DLD1 (cell line): ENCODE measurements around the gene IL10.

Experiments used
- in situ Hi-C: cut with HindIII; loops from 2 replicates; pipeline ENCODE4 v1.10.0; 2017; ENCODE audit warnings: low sequenced_read_pairs

IL10 gene

GRCh38 chr1:206772243-206772937 is at the start of gene IL10:
Gene IL10, minus strand, starts transcription at chr1:206772494. Its CDS starts 59 bp downstream, at chr1:206772435.
- in situ Hi-C loops = no loop called here

DNA sequence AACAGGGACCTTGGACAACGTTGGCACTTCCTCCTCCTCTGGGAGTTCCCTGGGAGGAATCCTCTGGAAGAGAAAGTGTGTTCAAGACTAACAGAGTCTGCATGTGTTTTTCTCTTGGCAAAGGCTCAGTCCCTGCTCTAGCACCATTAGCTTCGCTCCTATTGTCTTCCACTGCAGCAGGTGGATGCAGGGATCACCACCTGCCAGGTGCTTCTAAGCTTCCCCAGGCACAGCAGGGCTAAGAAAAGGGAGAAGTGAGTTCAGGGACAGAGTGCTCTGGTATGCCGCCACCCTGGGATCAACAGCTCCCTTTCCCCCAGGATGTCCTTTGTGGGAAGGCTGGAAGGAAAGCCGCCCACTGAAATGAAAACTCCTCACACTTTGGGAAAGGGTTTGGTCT is 49.2 kb upstream of the IL10 start:
- in situ Hi-C loops = no loop called here

DNA sequence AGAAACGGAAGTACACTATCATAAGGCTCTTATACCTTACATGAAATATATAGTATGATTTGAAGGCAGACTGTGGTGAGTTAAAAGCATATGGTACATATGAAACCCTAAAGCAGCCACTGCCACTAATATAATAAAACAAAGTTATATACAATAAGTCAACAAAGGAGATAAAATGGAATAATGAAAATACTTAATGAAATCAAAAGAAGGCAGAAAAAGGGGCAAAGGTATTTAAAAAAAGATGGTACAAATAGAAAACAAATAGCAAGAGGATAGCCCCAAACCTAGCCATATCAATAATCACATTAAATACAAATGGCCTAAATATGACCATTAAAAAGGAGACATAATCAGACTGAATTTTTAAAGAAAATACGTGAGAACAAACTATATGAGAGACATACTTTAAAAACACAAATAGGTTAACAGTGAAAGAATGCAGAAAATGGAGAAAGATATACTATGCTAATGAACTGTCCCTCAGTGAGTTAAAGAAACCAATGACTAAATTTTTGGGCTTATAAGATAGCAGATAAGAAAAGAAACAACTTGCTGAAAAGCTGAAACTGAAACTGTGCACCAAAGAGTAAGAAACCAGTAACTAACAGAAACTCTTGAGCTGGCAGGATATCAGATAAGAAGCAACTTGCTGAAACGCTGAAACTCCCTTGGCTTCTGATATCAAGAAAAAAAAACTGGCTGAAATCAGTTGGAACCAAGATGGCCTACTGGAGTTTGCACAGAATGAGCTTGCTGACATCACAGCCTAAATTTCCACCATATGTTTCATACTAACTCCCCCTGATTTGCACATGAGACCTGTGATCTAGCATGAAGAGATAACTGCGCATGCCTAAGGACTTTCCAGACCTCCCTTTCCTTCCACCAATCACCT is 44.3 kb upstream of the IL10 start:
- in situ Hi-C loops = no loop called here

DNA sequence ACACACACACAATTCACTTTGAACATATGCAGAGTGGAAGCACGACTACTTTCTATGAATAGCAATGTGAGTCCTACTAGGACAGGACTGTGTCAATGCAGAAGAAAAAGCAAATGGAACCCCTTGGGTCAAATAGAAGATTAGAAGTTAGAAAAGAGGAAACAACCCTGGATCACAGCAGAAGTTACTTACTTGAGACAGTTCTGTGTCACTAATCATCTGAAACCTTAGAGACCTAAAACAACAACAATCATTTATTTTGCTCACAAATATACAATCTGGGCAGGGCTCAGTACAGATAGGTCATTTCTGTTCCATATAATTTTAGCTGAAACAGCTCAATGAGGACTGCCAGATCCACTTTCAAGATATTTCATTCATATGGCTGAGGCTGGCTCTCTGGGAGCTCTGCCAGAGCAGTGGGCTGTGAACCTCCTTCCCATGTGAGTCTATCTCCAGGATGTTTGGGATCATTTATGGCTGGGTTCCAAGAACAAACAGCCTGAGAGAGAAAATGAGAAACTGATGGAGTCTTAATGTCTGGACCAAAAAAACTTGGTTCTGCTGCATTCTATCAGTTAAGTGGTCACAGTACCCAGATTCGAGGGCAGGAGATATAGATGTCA is 42.5 kb upstream of the IL10 start:
- in situ Hi-C loops = no loop called here

- in situ Hi-C loops = no loop called here
Measured at GRCh38 chr1:206812471-206812870, 40.2 kb upstream of the IL10 start.

DNA sequence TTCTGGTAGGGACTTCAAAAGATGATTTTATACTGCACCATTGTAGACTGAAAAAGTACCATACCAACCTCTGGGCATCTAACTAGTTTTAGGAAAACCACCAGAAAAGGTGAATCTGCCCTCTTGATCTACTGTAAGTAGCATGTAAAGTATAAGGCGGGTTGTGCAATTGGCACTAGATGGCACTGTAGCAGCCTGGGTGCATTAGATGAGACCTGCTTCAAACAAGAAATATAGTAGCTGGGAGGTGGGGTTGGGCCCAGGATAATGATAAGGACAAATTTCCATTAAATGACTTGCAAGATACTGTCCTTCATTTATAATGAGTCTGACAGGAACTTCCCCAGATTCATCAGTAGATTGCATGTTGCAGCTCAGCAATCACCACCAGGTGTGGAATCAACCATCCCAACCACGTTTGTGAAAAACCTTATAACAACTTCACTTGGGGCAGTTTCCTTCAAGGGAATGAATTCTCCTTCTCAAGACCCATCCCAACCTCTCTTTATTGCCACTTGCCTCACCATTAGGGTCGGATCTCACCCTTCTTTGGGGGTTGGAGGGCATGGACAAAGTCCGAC is 37.3 kb upstream of the IL10 start:
- in situ Hi-C loops = no loop called here

GRCh38 chr1:206808615-206809014 is 36.3 kb upstream of the IL10 start:
- in situ Hi-C loops = no loop called here

- in situ Hi-C loops = no loop called here
Measured at GRCh38 chr1:206805357-206805756, 33.1 kb upstream of the IL10 start.

GRCh38 chr1:206804156-206804737 is 32.0 kb upstream of the IL10 start:
- in situ Hi-C loops = no loop called here

- in situ Hi-C loops = no loop called here
Measured at GRCh38 chr1:206803221-206803730, 31.0 kb upstream of the IL10 start.

DNA sequence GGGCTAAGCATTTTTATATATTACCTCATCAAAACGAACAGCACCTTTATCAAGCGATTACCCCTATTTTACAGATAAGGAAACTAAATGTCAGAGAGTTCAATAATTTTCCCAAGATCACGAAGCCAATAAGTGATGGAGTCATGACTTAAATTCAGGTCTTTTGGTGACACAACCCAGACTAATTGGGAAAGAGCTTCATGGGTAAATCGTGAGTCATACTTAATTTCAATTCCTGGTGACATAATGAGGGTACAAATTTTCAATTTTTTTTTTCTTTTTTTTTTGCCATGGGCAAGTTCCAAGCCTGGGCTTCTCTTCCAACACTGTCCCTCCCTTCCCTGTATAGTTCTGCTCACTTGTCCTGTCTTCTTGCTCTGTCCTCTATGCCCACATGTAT is 30.1 kb upstream of the IL10 start:
- in situ Hi-C loops = no loop called here

GRCh38 chr1:206801467-206801866 is 29.2 kb upstream of the IL10 start:
- in situ Hi-C loops = no loop called here

- in situ Hi-C loops = no loop called here
Measured at GRCh38 chr1:206800891-206801290, 28.6 kb upstream of the IL10 start.

GRCh38 chr1:206800411-206800810 is 28.1 kb upstream of the IL10 start:
- in situ Hi-C loops = no loop called here

- in situ Hi-C loops = no loop called here
Measured at GRCh38 chr1:206799311-206799710, 27.0 kb upstream of the IL10 start.

DNA sequence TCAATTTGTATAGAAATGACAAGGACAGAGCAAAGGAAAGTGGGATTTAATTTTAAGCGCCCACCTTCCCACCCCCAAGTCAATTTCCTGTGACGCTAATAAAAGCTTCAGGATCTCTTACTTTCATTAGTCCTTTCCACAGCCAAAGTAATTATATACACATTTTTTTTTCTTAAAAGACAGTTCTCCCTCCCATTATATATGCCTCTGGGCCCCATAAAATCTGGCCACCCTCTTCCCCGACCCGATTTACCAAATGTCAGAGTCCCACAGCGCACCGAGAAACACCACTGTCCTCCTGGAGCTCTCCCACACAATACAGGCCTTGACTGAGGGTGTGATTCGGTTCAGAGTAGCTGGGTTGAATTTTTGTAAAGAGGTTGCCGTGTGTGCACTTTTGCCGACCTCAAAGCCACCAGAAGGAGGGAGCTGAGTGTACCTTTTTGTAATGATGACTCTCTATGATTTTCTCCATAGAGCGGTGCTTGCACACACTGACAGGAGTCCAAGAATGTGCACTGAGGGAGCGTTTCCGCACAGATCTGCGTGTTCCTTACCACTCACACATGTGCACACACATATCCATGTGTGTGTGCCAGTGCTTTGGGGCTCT is 26.2 kb upstream of the IL10 start:
- in situ Hi-C loops = no loop called here

GRCh38 chr1:206797534-206798383 is 25.5 kb upstream of the IL10 start:
- in situ Hi-C loops = no loop called here

DNA sequence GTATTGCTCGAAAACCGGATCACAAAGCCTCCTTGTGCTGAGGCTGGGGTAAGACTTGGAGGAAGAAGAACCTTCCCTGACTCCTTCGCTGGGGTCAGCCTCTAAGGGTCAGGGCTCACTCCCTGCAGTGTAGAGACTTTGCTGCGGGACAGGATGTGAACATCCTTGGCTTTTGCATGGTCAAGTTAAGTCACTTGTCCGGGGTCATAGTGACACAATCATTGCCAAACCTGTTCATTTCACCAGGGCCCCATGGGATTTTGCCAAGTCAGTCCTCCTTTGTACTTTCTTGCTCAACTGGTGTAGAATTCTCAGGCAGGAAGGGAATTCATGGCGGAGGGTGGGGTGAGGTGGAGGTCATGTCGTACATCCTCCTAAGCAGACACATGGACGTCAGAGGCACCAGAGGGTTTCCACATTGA is 24.7 kb upstream of the IL10 start:
- in situ Hi-C loops = no loop called here

DNA sequence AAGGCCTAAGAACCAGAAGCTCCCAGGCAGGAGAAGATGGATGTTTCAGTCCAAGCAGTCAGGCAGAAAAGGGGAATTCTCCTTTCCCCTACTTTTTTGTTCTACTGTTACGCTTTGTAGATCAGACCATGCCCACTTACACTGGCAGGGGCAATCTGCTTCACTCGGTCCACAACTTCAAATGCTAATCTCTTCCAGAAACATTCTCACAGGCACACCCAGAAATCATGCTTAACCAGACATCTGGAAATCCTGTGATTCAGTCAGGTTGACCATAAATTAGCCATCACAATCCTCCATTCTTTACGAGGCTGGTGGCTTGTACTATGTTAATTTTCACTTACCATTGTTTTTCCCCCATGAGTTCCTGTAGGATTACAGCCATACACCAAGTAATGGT is 23.8 kb upstream of the IL10 start:
- in situ Hi-C loops = no loop called here
